Vagina (tissue), 2 donors: Measurements from ENCODE around the gene AGFG1. TPM values are rescaled to one million over a fixed set of nuclear protein-coding genes. Genes with fewer than 3 reads are reported as not detected.

Source experiments
- DNase-seq, 2 donors: peaks; one replicate each; pipeline ENCODE4 v3.0.0-alpha.2; 2017; ENCODE audit errors: extremely low spot score in 2 of 2
- H3K27ac ChIP-seq: fragments of 200-600 bp; sonication (generic); one replicate; pipeline ENCODE4 v1.5.1; 2019
- H3K27me3 ChIP-seq: fragments of 200-600 bp; sonication (generic); one replicate; pipeline ENCODE4 v1.5.1; 2019
- H3K36me3 ChIP-seq, 2 donors: fragments of 200-600 bp; sonication (generic); one replicate each; pipeline ENCODE4 v1.5.1; 2017 to 2019
- H3K4me1 ChIP-seq: fragments of 200-600 bp; sonication (generic); one replicate; pipeline ENCODE4 v1.5.1; 2019
- H3K4me3 ChIP-seq, 2 donors: fragments of 200-600 bp; sonication (generic); 1 replicate in 1 of 2; 2 replicates in 1 of 2; pipeline ENCODE4 v1.5.1; 2016 to 2019
- H3K9me3 ChIP-seq: fragments of 200-600 bp; sonication (generic); one replicate; pipeline ENCODE4 v1.5.1; 2019
- POLR2A ChIP-seq, 2 donors: fragments of 450-650 bp; IDR thresholded peaks; one replicate each; pipeline ENCODE4 v1.6.1; 2017; ENCODE audit warnings: antibody characterized with exemption in 2 of 2, mild to moderate bottlenecking in 2 of 2, moderate library complexity in 2 of 2
- POLR2AphosphoS5 ChIP-seq, 2 donors: sonication (generic); formaldehyde crosslinking; IDR thresholded peaks; one replicate each; pipeline ENCODE4 v1.9.0; 2017; ENCODE audit warnings: antibody characterized with exemption in 2 of 2, mild to moderate bottlenecking in 2 of 2, low read depth in 1 of 2; ENCODE audit not compliant: insufficient read depth in 1 of 2
- intact Hi-C: fragments of 100-400 bp; cut with DNase I; formaldehyde crosslinking; loops from one replicate; pipeline ENCODE4 v1.15.1; 2023
- total RNA-seq: library from RNA; depleted of rRNA; stranded (reverse); fragments of >200 nt; gene quantifications from one replicate; pipeline ENCODE4 v1.2.3, GENCODE V29; 2016
- TF ChIP-seq, protein P1 (sequence below), 3 experiments: fragments of 450-650 bp in 2 of 3; fragments of 200-600 bp in 1 of 3; sonication (generic) in 1 of 3; IDR thresholded peaks; one replicate each; pipeline ENCODE4 v1.5.1; 2017 to 2019; ENCODE audit warnings: antibody characterized with exemption in 3 of 3, mild to moderate bottlenecking in 2 of 3, moderate library complexity in 2 of 3

Gene AGFG1
- total RNA-seq, 1 donor from 2014 or later: 53.3 TPM

DNA sequence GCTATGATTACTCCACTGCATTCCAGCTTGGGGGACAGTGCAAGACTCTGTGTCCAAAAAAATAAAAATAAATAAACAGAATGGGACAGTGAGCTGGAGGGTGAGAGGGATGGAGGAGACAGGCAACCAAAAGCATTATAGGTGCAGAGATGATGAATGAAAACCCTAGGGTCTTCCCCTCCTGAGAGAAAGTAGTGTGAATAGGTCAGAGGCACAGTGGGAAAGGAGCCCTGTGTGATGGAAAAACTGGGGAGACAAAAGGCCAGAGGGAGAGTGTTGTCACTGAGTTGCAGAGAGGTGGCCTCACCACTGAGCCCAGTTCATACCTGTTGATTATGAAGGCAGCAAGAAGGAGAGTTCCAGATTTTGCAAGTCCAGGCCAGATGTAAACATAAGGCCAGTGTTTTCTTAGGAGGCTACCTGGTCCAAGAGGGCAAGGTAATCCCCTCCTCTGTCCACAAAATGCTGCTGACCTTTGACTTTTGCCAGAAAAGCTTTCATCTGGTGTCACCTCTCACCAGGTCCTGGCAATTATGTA is 17.6 kb upstream of the AGFG1 start:
- H3K27me3 ChIP-seq: no peaks in the 10 kb centered on the region
- no peak overlapping the region for H3K4me3 ChIP-seq
- H3K4me1 ChIP-seq: no peaks in the 10 kb centered on the region
- H3K27ac ChIP-seq: no peak overlapping the region
- no peaks in the 10 kb centered on the region for H3K9me3 ChIP-seq
- TF ChIP-seq POLR2AphosphoS5 (IDR thresholded peaks at IDR 0.05; ENCODE audit: insufficient read depth in 1 of 2, low read depth in 1 of 2): no peak
- TF ChIP-seq POLR2A (IDR thresholded peaks at IDR 0.05): no peak
- TF ChIP-seq, protein P1, sequence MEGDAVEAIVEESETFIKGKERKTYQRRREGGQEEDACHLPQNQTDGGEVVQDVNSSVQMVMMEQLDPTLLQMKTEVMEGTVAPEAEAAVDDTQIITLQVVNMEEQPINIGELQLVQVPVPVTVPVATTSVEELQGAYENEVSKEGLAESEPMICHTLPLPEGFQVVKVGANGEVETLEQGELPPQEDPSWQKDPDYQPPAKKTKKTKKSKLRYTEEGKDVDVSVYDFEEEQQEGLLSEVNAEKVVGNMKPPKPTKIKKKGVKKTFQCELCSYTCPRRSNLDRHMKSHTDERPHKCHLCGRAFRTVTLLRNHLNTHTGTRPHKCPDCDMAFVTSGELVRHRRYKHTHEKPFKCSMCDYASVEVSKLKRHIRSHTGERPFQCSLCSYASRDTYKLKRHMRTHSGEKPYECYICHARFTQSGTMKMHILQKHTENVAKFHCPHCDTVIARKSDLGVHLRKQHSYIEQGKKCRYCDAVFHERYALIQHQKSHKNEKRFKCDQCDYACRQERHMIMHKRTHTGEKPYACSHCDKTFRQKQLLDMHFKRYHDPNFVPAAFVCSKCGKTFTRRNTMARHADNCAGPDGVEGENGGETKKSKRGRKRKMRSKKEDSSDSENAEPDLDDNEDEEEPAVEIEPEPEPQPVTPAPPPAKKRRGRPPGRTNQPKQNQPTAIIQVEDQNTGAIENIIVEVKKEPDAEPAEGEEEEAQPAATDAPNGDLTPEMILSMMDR (IDR thresholded peaks at IDR 0.05): no peak
- intact Hi-C loops: no loop called here
- no peaks in the 10 kb centered on the region for H3K36me3 ChIP-seq
- DNase-seq: no peak

DNA sequence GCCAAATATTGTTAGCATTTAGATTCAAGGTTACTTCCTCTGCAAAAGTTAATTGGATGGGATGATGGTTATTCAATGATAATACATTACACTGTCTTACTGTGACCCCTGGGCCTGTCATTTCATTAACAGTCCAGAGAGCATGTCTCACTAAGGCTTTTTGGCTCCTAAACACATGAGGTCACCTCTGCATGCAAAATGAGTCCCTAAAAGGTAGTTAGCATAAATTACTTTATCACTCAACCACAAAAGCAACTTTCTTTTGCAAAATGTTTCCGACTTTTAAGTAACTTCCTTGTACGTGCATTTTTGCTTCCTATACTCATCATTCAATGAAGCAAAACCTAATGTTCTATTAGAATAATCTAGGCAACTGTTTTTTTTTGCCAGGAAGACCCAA is 16.8 kb upstream of the AGFG1 start:
- H3K27ac ChIP-seq: no peak overlapping the region
- intact Hi-C loops: no loop called here
- H3K27me3 ChIP-seq: no peaks in the 10 kb centered on the region
- no peaks in the 10 kb centered on the region for H3K36me3 ChIP-seq
- no peak for DNase-seq
- H3K9me3 ChIP-seq: no peaks in the 10 kb centered on the region
- TF ChIP-seq POLR2A (IDR thresholded peaks at IDR 0.05): no peak
- TF ChIP-seq, protein P1 (IDR thresholded peaks at IDR 0.05): no peak
- H3K4me1 ChIP-seq: peaks cover 4% of the 10 kb centered on the region
- no peak overlapping the region for H3K4me3 ChIP-seq

DNA sequence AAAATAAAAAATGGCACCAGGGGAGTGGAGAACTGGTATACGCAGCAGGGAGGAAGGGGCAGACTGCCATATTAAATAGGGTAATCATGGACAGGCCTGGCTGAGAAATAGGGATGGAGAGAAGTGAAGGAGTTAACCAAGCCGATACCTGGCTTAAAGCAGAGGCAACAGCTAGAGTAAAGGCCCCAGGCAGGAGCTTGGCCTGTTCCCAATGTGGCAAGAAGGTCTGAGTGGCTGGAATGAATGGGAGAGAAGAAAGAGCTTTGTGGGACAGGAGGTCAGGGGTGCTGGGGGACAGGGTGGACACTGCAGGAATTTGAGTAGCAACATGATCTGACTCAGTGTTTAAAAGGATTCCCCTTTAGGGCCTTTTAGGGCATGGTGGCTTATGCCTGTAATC is 15.9 kb upstream of the AGFG1 start:
- no peak for TF ChIP-seq POLR2AphosphoS5 (IDR thresholded peaks at IDR 0.05; ENCODE audit: insufficient read depth in 1 of 2, low read depth in 1 of 2)
- TF ChIP-seq, protein P1 (IDR thresholded peaks at IDR 0.05): no peak
- no peak for TF ChIP-seq POLR2A (IDR thresholded peaks at IDR 0.05)
- intact Hi-C loops: no loop called here
- no peaks in the 10 kb centered on the region for H3K36me3 ChIP-seq
- no peaks in the 10 kb centered on the region for H3K27me3 ChIP-seq
- peaks cover 7% of the 10 kb centered on the region for H3K4me1 ChIP-seq
- no peak overlapping the region for H3K4me3 ChIP-seq
- H3K9me3 ChIP-seq: no peaks in the 10 kb centered on the region
- DNase-seq: no peak
- H3K27ac ChIP-seq: no peak overlapping the region

DNA sequence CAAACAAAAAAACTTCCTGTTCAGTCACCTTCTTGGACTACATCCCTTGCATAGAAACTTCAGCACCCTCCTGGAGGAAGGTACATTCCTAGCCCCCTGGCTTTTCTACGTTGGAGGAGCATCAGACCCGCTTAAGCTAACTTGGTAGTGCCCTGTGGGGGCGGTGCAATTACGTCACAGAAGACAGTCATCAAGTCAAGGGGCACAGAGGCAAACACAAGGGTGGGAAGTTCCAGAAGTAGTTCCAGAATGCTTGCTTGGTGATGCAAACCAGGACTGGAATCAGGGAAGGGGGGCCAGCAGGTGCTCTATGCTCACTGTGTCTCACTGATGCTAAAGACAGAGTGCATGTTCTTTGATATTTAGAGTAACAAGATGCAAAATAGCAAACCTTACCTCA is 15.2 kb upstream of the AGFG1 start:
- no peaks in the 10 kb centered on the region for H3K9me3 ChIP-seq
- peaks cover 7% of the 10 kb centered on the region for H3K4me1 ChIP-seq
- H3K36me3 ChIP-seq: no peaks in the 10 kb centered on the region
- DNase-seq: no peak
- intact Hi-C loops: no loop called here
- H3K27ac ChIP-seq: no peak overlapping the region
- H3K4me3 ChIP-seq: no peak overlapping the region
- TF ChIP-seq POLR2AphosphoS5 (IDR thresholded peaks at IDR 0.05; ENCODE audit: insufficient read depth in 1 of 2, low read depth in 1 of 2) (no peak), POLR2A (IDR thresholded peaks at IDR 0.05) (no peak)
- TF ChIP-seq, protein P1 (IDR thresholded peaks at IDR 0.05): no peak
- no peaks in the 10 kb centered on the region for H3K27me3 ChIP-seq

DNA sequence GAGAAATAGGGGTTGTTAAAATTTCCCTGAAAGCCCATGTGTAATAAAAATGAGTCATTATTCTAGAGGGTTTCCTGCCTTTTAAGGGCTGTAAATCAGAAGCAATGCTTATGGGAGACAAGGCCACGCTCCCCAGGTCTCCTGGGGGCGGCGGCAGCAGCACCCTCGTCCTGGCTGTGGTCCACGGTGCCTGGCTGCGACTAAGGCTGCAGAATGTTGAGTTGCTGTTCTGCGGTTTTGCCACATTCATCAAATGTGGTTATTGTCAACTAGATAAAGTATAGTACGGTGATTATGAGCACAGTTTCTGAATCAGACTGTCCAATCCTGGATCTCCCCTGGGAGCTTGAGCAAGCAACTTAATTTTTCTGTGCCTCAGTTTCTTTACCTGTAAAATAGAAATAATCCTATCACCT is 11.9 kb upstream of the AGFG1 start:
- H3K4me3 ChIP-seq: no peak overlapping the region
- H3K27me3 ChIP-seq: no peaks in the 10 kb centered on the region
- H3K27ac ChIP-seq: no peak overlapping the region
- no peak for TF ChIP-seq POLR2A (IDR thresholded peaks at IDR 0.05)
- TF ChIP-seq POLR2AphosphoS5 (IDR thresholded peaks at IDR 0.05; ENCODE audit: insufficient read depth in 1 of 2, low read depth in 1 of 2): no peak
- TF ChIP-seq, protein P1 (IDR thresholded peaks at IDR 0.05): no peak
- H3K9me3 ChIP-seq: no peaks in the 10 kb centered on the region
- intact Hi-C loops: no loop called here
- H3K36me3 ChIP-seq: no peaks in the 10 kb centered on the region
- DNase-seq: no peak
- peaks cover 7% of the 10 kb centered on the region for H3K4me1 ChIP-seq
